Activated effector memory CD4-positive, alpha-beta T cell treated with anti-CD3 and anti-CD28 coated beads, Interleukin-2, amount 50 U/mL, for 16 hours (primary cell): Measurements from ENCODE around the gene BCL2.
A peak's percentile ranks its signal among the peaks of the same experiment; 100 is the strongest.
"Not testable (repeated sequence)": the region's sequence is repeated elsewhere in the genome, so short reads cannot be mapped to it uniquely, and the experiment has no call there.

Source experiments
- DNase-seq: peaks from one replicate; pipeline ENCODE4 v3.0.0-alpha.2; 2020

BCL2 gene

DNA sequence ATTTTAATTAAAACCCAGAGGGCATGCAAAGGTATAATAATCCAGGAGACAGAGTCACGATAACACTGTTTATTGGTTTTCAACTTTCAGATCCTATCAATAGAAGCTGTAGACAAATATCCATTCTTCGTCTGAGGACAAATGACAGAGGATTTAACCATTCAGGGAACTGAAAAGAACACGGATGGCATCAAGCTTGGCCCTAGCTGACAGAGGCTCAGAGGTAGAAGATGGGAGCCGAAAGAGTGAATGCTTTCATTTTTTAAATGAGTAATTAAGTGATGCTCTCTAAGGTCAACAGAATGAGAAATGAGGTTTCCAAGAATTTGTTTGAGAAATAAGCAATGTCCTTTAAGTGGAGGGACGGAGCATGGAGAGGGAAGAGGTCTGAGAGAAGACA, 62.1 kb downstream of the BCL2 start:
- no peak for DNase-seq

DNA sequence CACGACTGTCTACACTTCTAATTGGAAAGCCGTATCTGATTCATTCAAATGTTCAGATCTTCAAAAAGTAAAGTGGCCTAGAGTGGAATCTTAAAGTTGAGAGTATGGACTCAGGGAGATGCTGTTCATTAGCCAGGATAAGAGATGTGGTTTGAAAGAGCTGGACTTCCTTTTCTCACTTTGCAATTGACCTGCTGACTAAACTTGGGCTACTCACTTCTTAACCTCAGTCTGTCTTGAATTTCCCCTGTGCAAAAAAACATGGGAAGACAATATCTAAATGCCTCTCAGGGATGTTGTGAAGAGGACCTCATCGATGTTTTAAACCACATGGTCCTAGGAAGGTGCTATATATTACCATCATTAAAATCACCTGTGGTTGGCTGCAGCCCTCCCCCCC, 64.1 kb downstream of the BCL2 start:
- DNase-seq = no peak

DNA sequence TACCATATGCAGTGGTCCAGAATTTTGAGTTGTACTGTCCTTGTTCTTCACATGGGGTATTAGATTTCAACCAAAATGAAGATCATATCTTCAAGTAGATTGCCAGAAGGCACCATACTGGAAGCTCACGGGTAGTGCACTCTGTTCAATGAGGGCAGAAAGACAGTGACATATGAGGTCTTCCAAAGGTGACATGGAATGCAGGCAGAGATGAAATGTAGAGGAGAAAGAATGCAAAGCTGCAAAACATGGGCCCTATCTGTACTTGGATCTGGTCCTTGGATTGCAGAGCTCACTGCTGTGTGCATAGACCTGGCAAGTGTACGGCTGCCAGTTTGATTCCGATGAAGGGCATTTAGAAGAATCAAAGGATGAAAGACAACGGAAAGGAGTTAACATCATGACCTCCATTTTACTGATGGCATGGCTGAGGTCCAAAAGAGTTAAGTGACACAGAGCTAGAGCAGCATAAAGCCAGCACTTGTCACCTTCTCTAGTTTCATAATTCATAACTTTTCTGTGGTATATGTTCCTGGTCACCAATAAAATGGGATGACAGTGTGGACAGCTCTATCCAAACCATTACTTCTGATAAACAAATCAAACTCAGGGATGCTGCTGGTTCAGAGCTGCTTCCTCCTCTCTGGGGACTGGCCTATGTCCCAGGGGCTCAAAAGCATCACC, 64.7 kb downstream of the BCL2 start:
- DNase-seq = no peak

DNA sequence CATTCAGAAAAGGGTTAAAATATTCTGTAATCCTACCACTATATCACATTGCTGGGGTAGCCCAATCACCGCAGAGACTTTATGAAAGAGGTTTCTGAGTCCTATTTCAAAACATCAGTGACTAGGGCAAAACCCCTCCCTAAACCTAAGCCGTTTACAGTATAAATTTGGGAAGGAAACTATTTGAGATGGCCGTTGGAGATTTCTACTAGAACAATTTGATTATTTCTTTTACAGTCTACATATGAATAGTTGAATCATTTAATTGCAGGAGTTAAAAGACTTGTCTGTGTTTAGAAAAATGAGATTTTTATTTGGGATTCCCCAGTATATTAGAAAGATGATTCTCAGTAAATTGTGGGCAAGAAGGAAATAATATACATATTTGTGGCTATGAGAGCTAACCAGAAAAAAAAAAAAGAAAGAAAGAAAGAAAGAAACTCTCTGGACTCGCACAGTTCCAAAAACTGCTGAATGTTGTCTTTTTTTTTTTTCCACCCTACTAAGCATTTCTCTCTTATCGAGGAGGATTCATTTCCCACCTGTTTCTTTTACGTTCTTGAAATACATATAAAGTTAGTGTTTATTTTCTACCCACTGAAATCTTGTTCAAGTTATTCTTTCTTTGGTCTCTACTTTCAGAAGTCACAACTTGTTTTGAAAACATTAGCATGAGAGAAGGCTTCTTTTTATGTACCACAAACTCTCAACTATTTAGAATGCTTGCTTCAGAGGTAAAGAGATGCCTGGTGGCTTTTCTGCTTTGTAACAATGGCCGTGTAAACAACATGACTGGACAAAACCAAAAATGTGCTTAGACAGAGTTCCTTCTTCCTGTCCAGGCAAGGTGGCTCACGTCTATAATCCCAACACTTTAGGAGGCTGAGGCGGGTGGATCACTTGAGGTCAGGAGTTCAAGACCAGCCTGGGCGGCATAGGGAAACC, 65.9 kb downstream of the BCL2 start:
- no peak for DNase-seq

DNA sequence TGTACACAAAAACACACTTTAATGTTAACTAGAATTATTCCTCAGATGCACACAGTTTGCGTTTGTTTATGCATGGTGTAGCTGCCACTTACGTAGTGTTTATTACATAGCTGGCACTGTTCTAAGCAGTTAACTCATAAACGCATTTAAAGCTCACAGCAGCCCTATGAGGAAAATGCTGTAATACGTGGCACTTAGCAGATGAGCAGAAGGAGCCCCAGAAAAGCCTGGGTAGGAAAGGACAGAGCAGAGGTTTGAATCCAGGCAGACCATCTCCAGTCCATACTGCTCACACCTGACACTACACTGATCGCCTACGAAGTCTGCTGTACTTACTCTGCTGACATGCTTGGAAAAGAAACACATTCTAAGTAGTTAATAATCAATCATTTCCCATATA, 66.6 kb downstream of the BCL2 start:
- no peak for DNase-seq

DNA sequence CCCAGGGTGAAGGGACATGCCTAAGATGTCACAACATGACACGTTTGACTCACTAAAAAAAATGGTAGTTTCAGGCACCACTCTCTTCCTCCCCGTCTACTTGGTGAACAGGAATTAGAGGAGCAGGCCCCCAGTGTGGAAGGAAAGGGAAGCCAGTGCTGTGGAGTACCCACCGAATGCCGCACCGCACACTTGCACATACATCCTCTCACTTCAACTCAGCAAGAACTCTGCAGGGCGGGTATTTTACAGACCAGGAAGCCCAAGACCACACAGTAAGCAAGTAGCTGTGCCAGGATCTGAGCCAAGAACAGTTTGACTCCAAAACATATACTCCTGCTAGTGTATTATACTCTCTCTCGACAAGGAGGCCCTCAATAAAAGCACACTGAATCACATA, 69.8 kb downstream of the BCL2 start:
- no peak for DNase-seq

DNA sequence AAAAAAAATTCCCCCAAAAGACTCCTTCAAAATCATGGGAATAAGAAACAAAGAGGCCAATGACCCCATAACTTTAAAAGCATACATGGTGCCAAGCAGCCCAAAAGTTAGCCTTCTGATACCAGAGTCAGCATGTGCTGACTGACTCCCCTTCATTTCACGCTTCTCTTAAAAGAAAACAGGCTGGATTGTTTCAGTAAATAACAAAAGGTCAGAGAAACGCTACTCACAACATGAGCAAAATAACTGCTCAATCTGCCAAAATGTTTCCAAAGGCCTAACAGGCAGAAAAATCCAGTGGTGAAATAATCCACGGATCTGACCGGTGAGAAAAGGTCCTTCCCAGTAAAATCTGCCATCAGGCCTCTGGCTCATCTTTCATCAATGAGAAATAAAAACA, 71.6 kb downstream of the BCL2 start:
- no peak for DNase-seq

DNA sequence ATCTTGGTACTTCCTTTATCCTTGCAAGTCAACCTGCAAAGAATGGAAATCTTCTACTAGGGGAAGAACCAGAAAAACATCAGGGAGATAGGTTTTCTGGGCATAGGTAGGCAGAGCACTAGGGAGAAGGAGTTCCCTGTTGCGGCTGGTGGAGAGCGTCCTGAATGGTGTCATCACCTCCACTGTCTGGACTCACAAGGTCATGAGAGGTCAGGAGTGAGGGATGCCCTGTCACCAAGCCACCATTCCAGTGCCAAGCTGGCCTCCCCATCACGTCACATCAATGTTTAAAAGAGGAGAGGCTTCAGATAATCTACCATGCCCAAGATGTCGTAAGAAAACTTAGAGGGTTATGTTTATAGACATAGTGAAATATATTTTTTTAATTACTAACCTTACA, 72.1 kb downstream of the BCL2 start:
- no peak for DNase-seq

DNA sequence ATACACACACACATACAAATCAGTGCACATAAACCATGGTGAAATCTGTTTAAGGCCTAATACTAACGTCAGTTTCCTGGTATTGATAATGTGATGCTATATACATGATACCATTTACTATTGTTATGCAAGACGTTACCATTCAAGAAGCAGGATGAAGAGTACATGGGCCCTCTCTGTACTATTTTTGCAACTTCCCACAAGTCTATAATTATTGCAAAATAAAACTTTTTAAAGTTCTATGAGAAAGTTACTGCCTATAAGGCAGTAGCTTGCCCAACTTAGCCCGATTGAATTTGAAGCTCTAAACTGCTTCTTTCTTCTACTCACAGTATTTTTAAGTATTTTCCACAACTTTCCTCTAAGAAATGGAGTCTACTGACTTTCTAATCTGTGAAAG, 74.0 kb downstream of the BCL2 start:
- DNase-seq = no peak

DNA sequence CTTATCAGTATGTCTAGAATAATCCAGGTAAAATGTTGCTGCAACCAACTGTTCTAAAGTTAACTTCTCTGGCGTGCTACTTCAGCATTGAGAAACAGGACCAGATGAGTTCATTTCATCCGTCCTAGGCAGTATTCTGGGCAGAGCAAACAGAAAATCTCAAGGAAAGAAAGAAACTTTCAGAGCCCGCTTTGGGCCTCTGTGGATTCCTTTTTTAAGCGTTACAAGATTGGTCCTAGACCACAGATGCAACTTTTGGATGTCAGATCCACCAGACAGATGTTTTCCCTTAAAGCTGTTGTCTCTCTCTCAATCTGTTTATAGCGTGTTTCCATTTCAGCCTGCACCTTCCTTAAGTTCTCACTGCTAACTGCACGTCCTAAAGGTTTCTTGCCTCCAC, 75.0 kb downstream of the BCL2 start:
- DNase-seq = no peak

DNA sequence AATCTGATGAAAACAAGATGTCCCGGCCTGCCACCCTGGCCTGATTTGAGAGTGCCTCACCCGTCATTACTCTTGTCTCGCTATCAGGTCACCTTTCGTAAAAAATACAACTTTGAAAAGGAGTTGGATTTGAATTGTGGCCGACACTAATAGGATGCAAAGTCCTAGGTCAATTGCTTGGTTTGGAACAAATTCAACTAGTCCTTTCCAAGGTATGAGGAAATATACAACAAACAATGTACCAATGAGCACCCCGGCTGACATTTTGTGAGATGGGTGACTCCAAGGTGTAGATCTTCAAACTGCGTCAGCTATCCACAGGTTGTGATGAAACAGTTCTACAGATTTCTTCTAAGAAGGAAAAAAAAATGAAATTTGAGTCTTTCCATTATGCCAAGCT, 77.8 kb downstream of the BCL2 start:
- DNase-seq = no peak

DNA sequence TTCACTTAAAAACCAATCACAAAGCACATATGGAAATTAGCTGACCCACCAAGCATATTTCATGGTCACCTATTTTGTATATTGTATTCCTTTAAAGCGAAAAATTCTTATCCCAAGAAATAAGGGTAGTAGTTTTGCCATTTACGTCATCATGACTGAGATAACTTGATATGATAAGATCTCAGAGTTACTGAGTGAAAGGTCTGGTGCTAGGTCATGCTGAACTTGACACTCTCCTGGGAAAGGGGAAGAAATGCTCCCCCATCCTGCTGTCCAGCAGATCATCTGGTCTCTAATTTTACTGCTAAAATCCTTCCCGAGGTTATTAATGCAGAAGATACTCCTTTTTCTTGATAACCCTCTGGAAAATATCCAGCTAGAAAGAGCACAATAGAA, 78.3 kb downstream of the BCL2 start:
- DNase-seq = no peak

DNA sequence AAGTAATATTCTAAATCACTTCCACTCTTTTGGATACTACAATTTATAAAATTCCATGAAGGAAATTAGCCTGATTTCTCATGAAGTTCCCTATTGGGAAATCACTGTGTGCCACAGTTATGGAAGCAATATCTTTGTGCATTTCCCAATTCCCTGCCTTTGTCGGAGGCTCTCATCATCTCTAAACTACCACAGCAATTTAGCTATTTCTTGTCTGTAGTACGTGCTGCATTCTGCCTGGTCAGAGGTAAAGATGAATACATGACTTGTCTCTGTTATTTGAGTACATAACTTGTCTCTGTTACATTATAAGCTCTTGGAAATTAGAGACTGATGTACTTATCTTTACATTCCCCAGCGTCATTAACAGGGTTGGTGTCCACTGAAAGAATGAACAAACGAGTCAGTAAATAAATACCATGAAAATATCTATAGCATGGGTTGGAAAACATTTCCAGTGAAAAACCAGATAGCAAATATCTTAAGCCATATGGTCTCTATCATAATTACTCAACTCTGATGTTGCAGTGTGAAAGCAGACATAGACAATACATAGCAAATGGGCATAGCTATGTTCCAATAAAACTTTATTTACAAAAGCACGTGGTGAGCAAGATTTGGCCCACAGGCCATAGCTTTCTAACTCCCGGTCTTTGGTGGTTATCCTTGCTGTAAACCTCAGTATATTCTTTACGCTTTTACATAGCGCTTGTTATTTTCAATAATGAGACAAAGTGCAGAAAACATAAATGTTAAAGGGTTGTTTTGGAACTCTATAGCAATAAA, 78.8 kb downstream of the BCL2 start:
- no peak for DNase-seq

DNA sequence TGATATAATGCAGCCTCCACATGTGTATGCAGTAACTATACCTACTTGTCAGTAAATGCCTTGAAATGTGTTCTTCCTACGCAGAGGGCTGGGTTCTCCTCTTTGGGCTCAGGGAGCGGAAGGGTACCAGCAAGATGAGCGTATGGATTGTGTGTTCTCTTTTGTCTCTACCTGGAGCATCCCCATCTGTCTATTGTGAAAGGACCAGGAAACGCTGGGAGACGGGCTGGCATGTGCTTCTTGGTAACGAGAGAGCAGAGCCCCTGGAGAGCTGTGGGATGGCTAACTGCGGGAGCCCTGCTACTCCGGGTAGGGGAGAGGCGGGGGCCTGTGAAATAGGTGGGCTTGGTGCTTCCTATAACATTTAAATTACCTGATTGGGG, 80.9 kb downstream of the BCL2 start:
- DNase-seq = no peak

DNA sequence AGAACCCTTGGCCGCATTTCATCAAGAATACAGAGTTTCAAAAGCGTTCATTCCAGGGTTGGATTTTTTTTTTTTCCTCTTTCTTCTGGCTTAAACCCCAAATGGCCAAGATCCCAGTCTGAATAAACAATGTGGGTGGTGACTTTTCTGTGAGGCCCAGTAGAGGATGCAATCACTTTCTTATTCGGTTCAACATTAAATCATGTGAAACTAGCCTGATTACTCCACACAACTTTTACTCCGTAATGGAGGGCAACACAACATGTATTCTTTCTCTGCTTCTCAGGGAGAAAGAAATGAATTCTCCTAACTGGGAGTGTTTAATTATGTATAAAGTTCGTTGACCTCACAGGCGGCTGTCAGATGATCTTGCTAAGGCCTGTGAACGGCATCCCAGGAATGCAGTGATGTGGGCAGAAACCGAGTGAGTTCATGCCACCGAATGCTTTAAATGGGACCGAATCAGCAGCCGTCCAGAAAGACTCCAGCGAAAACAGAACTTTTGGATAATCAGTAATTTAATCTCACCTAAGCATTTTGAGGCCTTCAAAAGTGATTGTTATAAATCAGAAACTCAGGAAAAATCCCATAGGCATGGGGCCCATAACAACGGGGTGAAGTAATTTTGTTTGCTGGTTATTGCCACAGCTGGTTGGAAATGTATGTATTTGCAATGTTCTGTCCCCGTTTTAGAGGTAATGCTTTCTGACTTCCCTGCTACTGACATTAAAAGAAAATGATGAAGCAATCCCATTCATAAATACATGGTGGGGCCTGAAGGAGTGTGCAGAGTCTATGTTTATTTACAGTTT, 81.5 kb downstream of the BCL2 start:
- DNase-seq = no peak

DNA sequence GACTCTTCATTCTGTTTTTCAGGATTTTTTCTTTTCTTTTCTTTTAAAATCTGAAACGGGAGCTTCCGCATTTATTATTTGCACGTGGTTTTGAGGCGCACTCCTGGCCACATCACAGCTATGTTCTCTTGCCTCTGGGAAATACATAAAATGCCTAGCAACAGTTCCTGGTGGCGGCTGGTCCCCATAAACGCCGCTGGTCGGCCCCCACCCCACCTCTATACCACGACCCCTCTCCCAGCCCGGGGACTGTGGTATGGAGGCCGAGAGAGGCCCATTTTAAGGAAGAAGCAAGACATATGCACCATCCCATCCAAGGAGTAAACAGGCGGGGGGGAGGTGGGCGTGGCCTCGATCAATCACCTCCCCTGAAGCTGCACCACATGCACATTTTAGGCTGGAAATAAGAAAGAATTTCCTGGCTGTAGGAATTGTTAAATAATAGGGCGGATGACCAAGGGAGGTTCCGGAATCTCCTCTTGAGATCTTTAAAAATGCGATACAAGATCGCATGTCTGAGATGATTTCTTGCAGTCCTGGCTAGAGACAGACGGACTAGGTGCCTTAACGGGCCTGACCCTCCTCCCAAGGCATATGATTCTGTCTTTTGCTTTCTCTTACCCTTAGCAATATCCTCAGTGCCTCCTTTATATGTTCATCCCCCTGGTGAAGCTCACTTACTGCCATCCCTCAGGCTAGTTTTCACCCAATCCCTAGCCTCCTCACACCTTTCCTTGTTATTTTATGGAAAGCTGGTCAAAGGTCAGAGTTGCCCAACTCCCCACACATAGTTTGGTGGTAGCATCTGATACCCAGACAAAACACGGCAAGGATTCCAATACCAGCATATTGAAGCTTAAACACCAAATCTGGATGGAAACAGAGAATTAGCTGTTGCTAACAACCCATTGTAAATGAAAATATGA, 82.4 kb downstream of the BCL2 start:
- no peak for DNase-seq

DNA sequence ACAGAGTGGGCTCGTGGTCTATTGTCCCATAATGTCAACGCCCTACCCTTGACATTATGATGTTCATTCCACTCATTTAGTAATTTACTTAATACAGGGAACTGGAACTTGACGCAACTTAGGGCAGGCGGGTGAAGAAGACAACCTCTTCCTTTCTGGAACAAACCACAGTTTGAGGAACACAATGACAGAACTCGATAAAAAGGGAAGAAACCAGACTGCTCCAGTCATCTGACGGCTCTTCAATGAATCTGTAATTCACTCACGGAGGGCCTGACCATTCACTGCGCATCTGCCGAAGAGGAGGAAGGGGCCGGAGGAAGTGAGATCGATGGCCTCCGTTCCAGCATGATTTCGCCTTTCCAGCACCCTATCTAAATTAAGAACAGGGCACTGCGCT, 83.2 kb downstream of the BCL2 start:
- DNase-seq = no peak

DNA sequence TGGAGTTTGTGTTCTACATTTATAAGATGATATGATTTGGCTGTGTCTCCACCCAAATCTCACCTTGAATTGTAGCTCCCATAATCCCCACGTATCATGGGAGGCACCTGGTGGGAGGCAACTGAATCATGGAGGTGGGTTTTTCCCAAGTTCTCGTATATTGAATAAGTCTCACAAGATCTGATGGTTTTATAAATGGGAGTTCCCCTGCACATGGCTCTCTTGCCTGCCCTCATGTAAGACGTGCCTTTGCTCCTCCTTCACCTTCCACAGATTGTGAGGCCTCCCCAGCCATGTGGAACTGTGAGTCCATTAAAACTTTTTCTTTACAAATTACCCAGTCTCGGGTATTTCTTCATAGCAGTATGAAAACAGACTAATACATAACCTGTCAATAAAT, 83.6 kb downstream of the BCL2 start:
- not testable (repeated sequence) for DNase-seq

DNA sequence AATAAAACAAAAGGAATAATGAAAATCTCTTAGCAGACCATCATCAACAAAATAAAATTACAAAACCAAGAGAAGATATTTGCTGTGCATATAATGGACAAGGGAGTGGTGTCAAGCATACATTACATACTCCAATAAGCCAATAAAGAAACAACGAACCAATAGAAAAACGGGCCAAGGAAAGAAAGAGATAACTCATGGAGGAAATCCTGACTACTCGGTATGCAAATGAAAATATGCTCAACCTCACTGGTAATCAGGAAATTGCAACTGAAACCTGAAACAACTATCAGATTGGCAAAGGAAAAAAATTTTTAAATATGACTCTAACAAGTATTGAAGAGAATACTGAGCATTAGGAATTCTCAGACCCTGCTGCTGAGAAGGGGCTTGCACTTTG, 84.7 kb downstream of the BCL2 start:
- DNase-seq = no peak

DNA sequence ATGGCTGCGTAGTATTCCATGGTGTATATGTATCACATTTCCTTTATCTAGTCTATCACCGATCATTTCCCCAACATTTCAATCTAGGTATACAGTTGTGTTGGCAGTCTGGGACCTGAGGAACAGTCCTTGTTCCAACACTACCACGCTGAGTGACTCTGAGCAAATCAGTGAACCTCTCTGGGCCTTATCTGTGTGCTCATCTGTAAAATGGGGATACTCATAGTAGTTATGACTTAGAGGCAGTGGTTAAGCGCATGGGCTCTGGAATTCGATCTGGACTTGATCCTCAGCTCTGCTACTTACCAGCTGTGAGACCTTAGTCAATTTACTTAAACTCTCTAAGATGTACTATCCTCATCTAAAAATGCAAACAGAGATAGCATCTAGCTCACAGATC, 85.1 kb downstream of the BCL2 start:
- no peak for DNase-seq

DNA sequence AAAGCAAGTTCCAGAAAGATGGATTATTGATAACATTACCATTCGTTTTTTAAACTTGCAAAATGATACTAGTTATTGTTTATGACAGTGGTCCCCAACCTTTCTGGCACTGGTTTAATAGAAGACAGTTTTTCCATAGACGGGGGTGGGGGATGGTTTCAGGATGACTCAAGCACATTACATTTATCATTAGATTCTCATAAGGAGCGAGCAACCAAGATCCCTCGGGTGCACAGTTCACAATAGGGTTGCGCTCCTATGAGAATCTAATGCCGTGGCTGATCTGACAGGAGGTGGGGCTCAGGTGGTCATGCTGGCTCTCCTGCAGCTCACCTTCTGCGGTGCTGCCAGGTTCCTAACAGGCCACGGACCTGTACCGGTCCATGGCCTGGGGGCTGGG, 86.2 kb downstream of the BCL2 start:
- peak; percentile 71 for DNase-seq

DNA sequence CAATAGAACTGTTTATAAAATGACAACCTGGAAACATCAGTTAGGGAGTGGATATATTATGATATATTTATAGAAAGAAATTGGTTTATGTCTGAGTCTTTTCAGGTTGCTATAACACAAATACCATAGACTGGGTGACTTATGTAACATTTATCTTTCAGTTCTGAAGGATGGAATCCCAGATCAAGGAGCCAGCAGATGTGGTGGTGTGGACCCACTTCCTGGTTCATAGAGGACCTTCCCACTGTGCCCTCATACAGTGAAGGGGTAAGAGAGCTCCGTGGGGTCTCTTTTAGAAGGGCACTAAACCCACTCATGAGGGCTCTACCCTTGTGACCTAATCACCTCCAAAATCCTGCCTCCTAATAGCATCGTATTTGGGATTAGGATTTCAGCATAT, 86.7 kb downstream of the BCL2 start:
- DNase-seq = no peak
